K562 (cell line): ENCODE data around the gene GEMIN2. TPM values are rescaled to one million over a fixed set of nuclear protein-coding genes. Genes with fewer than 3 reads are reported as not detected.
A peak's percentile ranks its signal among the peaks of the same experiment; 100 is the strongest.

Source experiments
- EP400 ChIP-seq: fragments of 450-650 bp; IDR thresholded peaks from 2 replicates; pipeline ENCODE4 v1.6.1; 2017; ENCODE audit warnings: antibody characterized with exemption, mild to moderate bottlenecking, moderate library complexity
- GATA2 ChIP-seq: sonication (generic); formaldehyde crosslinking; IDR thresholded peaks from 2 replicates; pipeline ENCODE4 v1.4.0; 2020; ENCODE audit warnings: mild to moderate bottlenecking, missing genetic modification reagents
- HDAC6 ChIP-seq: IDR thresholded peaks from 2 replicates; pipeline ENCODE4 v1.6.1; 2012; ENCODE audit warnings: low read depth, mild to moderate bottlenecking, control low read depth, inconsistent platforms, low read length, moderate library complexity
- HOXB6 ChIP-seq: fragments of 250-450 bp; sonication (Bioruptor Pico); IDR thresholded peaks from 2 replicates; pipeline ENCODE4 v1.5.1; 2022; ENCODE audit warnings: mild to moderate bottlenecking, borderline replicate concordance
- ILK ChIP-seq: fragments of 450-650 bp; IDR thresholded peaks from 2 replicates; pipeline ENCODE4 v1.6.1; 2016; ENCODE audit warnings: missing genetic modification characterization, low read depth, mild to moderate bottlenecking, missing compliant biosample characterization, moderate library complexity, borderline replicate concordance
- IRF2 ChIP-seq: sonication (generic); formaldehyde crosslinking; IDR thresholded peaks from 2 replicates; pipeline ENCODE4 v1.8.1; 2022; ENCODE audit warnings: mild to moderate bottlenecking, missing genetic modification reagents
- KLF13 ChIP-seq: fragments of 450-650 bp; IDR thresholded peaks from 2 replicates; pipeline ENCODE4 v1.6.1; 2016; ENCODE audit warnings: missing genetic modification characterization, low read depth, mild to moderate bottlenecking, missing compliant biosample characterization, moderate library complexity, borderline replicate concordance
- MAZ ChIP-seq, 2 experiments: fragments of 450-650 bp in 1 of 2; sonication (generic) in 1 of 2; formaldehyde crosslinking; IDR thresholded peaks in 1 of 2; conservative IDR thresholded peaks in 1 of 2; 2 replicates each; pipeline versions ENCODE4 v1.4.0 to v1.5.0; 2020; ENCODE audit warnings: mild to moderate bottlenecking in 1 of 2, missing genetic modification reagents in 1 of 2
- OTX1 ChIP-seq: fragments of 450-650 bp; formaldehyde crosslinking; IDR thresholded peaks from 2 replicates; pipeline ENCODE4 v1.4.0; 2022; ENCODE audit warnings: mild to moderate bottlenecking
- RBBP5 ChIP-seq: fragments of 200-600 bp; sonication (generic); IDR thresholded peaks from 2 replicates; pipeline ENCODE4 v1.6.1; 2012; ENCODE audit warnings: borderline replicate concordance, mild to moderate bottlenecking, low read length, control low read depth, inconsistent platforms; ENCODE audit not compliant: insufficient read depth, poor library complexity, severe bottlenecking
- SREBF1 ChIP-seq: fragments of 150-350 bp; IDR thresholded peaks from 2 replicates; pipeline ENCODE4 v1.6.1; 2014; ENCODE audit warnings: antibody characterized with exemption, low read depth, low read length, borderline replicate concordance
- ZBTB17 ChIP-seq: fragments of 450-650 bp; formaldehyde crosslinking; IDR thresholded peaks from 2 replicates; pipeline ENCODE4 v1.4.0; 2020; ENCODE audit warnings: mild to moderate bottlenecking
- ZKSCAN1 ChIP-seq: fragments of 150-350 bp; IDR thresholded peaks from 2 replicates; pipeline ENCODE4 v1.6.1; 2016; ENCODE audit warnings: low read depth, low read length
- ZNF507 ChIP-seq: conservative IDR thresholded peaks from 2 replicates; pipeline ENCODE4 v1.6.1; 2017; ENCODE audit warnings: missing genetic modification characterization, missing compliant biosample characterization
- ZNF583 ChIP-seq: fragments of 250-450 bp; sonication (Bioruptor Pico); IDR thresholded peaks from 2 replicates; pipeline ENCODE4 v1.4.0; 2020
- ZNF696 ChIP-seq: fragments of 250-450 bp; sonication (Bioruptor Pico); conservative IDR thresholded peaks from 2 replicates; pipeline ENCODE4 v1.4.0; 2020; ENCODE audit warnings: mild to moderate bottlenecking, moderate library complexity
- ZNF76 ChIP-seq: fragments of 250-450 bp; sonication (Bioruptor Pico); IDR thresholded peaks from 2 replicates; pipeline ENCODE4 v1.4.0; 2020; ENCODE audit warnings: mild to moderate bottlenecking, moderate library complexity, borderline replicate concordance
- polyA plus RNA-seq, 8 experiments: library from polyadenylated mRNA; depleted of rRNA in 4 of 8; stranded (reverse) in 5 of 8; unstranded in 3 of 8; fragments of >200 nt; fragmentation: Nextera tagmentation in 2 of 8; fragmentation: Illumina TruSeq in 1 of 8; extraction: Ambion mirVana in 2 of 8; extraction: Trizol in 1 of 8; gene quantifications; 2 replicates each; pipeline versions ENCODE4 v1.2.1 to v1.2.3, GENCODE V29; 2011 to 2014; ENCODE audit warnings: inconsistent platforms in 1 of 8, missing spikeins in 1 of 8
- total RNA-seq, 7 experiments: library from RNA; depleted of rRNA in 6 of 7; stranded (reverse); fragments of >200 nt in 6 of 7; fragmentation: Illumina TruSeq in 2 of 7; extraction: Trizol in 2 of 7; gene quantifications; 2 replicates each; pipeline versions ENCODE4 v1.2.1 to v1.2.3, GENCODE V29; 2011 to 2021; ENCODE audit warnings: low replicate concordance in 1 of 7
- TF ChIP-seq, protein P1 (sequence below): fragments of 450-650 bp; IDR thresholded peaks from 2 replicates; pipeline ENCODE4 v1.6.1; 2018; ENCODE audit not compliant: partially characterized antibody
- TF ChIP-seq, protein P2 (sequence below): IDR thresholded peaks from 2 replicates; pipeline ENCODE4 v1.6.1; 2011; ENCODE audit warnings: borderline replicate concordance, low read depth, mild to moderate bottlenecking, moderate library complexity, low read length; ENCODE audit not compliant: insufficient read depth, poor library complexity, severe bottlenecking
- TF ChIP-seq, protein P3 (sequence below): fragments of 450-650 bp; formaldehyde crosslinking; IDR thresholded peaks from 2 replicates; pipeline ENCODE4 v1.4.0; 2020; ENCODE audit warnings: mild to moderate bottlenecking, moderate library complexity

Gene GEMIN2
- total and polyA plus RNA-seq, 9 of the 15 experiments (the other 6 are each of a cell fraction or from before 2014, with no cell fraction given), result 23.0 to 87.6 (median 45.5) TPM

DNA sequence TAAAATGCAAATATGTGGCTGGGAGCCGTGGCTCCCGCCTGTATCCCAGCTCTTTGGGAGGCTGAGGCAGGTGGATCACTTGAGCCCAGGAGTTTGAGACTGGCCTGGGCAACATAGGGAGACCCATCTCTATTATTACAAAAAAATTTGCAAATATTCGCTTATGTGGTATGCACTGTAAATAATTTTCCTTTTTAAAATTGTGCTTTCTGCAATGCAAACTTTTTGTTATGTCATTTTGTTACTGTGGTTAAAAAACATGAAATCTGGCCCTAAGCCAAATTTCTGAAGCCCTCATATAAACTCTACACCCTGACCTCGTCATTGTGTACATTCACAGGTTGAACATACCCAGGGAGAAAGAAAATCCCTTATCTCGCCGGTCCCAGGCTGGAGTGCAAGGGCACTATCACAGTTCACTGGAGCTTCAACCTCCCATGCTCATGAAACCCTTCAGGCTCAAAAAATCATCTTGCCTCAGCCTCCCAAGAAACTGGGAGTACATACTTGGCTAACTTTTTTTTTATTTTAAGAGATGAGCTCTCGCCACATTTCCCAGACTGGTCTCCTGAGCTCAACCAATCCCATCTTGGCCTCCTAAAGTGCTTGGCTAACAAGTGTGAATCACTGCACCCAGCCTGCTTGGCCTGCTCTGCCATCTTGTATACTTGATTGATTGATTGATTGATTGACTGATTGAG, 31.3 kb downstream of the GEMIN2 start (continued):
- TF ChIP-seq, protein P1, sequence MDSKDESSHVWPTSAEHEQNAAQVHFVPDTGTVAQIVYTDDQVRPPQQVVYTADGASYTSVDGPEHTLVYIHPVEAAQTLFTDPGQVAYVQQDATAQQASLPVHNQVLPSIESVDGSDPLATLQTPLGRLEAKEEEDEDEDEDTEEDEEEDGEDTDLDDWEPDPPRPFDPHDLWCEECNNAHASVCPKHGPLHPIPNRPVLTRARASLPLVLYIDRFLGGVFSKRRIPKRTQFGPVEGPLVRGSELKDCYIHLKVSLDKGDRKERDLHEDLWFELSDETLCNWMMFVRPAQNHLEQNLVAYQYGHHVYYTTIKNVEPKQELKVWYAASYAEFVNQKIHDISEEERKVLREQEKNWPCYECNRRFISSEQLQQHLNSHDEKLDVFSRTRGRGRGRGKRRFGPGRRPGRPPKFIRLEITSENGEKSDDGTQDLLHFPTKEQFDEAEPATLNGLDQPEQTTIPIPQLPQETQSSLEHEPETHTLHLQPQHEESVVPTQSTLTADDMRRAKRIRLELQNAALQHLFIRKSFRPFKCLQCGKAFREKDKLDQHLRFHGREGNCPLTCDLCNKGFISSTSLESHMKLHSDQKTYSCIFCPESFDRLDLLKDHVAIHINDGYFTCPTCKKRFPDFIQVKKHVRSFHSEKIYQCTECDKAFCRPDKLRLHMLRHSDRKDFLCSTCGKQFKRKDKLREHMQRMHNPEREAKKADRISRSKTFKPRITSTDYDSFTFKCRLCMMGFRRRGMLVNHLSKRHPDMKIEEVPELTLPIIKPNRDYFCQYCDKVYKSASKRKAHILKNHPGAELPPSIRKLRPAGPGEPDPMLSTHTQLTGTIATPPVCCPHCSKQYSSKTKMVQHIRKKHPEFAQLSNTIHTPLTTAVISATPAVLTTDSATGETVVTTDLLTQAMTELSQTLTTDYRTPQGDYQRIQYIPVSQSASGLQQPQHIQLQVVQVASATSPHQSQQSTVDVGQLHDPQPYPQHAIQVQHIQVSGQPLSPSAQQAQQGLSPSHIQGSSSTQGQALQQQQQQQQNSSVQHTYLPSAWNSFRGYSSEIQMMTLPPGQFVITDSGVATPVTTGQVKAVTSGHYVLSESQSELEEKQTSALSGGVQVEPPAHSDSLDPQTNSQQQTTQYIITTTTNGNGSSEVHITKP, result no peak
- no peak for TF ChIP-seq ILK (tag)
- TF ChIP-seq SREBF1, result no peak
- TF ChIP-seq HOXB6 (CRISPR knock-in tag), result no peak
- no peak for TF ChIP-seq ZNF76 (CRISPR knock-in tag)
- TF ChIP-seq HDAC6, result no peak
- no peak for TF ChIP-seq ZNF583 (CRISPR knock-in tag)
- TF ChIP-seq, protein P2, sequence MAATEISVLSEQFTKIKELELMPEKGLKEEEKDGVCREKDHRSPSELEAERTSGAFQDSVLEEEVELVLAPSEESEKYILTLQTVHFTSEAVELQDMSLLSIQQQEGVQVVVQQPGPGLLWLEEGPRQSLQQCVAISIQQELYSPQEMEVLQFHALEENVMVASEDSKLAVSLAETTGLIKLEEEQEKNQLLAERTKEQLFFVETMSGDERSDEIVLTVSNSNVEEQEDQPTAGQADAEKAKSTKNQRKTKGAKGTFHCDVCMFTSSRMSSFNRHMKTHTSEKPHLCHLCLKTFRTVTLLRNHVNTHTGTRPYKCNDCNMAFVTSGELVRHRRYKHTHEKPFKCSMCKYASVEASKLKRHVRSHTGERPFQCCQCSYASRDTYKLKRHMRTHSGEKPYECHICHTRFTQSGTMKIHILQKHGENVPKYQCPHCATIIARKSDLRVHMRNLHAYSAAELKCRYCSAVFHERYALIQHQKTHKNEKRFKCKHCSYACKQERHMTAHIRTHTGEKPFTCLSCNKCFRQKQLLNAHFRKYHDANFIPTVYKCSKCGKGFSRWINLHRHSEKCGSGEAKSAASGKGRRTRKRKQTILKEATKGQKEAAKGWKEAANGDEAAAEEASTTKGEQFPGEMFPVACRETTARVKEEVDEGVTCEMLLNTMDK, result no peak
- no peak for TF ChIP-seq EP400
- TF ChIP-seq ZBTB17 (CRISPR knock-in tag), result no peak
- no peak for TF ChIP-seq ZKSCAN1
- no peak for TF ChIP-seq OTX1 (CRISPR knock-in tag)
- TF ChIP-seq ZNF696 (CRISPR knock-in tag), result no peak
- no peak for TF ChIP-seq IRF2 (CRISPR knock-in tag)
- no peak for TF ChIP-seq KLF13 (tag)
- peak; percentile 77 for TF ChIP-seq GATA2 (CRISPR knock-in tag)
- TF ChIP-seq RBBP5, result no peak
- TF ChIP-seq MAZ (CRISPR knock-in tag; conservative IDR thresholded peaks at IDR 0.05 in 1 of 2, IDR thresholded peaks at IDR 0.05 in 1 of 2), result no peak
- TF ChIP-seq, protein P3, sequence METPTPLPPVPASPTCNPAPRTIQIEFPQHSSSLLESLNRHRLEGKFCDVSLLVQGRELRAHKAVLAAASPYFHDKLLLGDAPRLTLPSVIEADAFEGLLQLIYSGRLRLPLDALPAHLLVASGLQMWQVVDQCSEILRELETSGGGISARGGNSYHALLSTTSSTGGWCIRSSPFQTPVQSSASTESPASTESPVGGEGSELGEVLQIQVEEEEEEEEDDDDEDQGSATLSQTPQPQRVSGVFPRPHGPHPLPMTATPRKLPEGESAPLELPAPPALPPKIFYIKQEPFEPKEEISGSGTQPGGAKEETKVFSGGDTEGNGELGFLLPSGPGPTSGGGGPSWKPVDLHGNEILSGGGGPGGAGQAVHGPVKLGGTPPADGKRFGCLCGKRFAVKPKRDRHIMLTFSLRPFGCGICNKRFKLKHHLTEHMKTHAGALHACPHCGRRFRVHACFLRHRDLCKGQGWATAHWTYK, result no peak
- TF ChIP-seq ZNF507 (tag), result no peak
